Measurements from ENCODE around the gene EIF4E1B.

GRCh38 chr5:176612008-176612407 lies 18.5 kb upstream of the EIF4E1B start:
- TF ChIP-seq L3MBTL2 (conservative IDR thresholded peaks at IDR 0.05) (no peak), SUZ12 (IDR thresholded peaks at IDR 0.05) (no peak), TARDBP (IDR thresholded peaks at IDR 0.05) (no peak), ARNT (IDR thresholded peaks at IDR 0.05) (no peak), BHLHE40 (IDR thresholded peaks at IDR 0.05; ENCODE audit: borderline replicate concordance) (no peak), FOXM1 (IDR thresholded peaks at IDR 0.05; ENCODE audit: borderline replicate concordance) (no peak)

All from HEK293T (cell line).